Mesendoderm (in vitro differentiated cells): Measurements from ENCODE around the gene MBD4.

Experiments
- DNase-seq: peaks from one replicate; pipeline ENCODE4 v3.0.0; 2013
- H2AK5ac ChIP-seq: 2 replicates; pipeline ENCODE4 v1.6.1; 2013; ENCODE audit warnings: low read length, inconsistent platforms
- H2BK120ac ChIP-seq: 2 replicates; pipeline ENCODE4 v1.6.1; 2013; ENCODE audit warnings: low read depth, mild to moderate bottlenecking, low read length, moderate library complexity, mixed read lengths
- H2BK15ac ChIP-seq: replicated peaks from 2 replicates; pipeline ENCODE4 v1.6.1; 2013; ENCODE audit warnings: low read depth, mild to moderate bottlenecking, moderate library complexity
- H2BK5ac ChIP-seq: 2 replicates; pipeline ENCODE4 v1.6.1; 2013; ENCODE audit warnings: low read length, inconsistent platforms
- H3K18ac ChIP-seq: 2 replicates; pipeline ENCODE4 v1.6.1; 2013; ENCODE audit warnings: mild to moderate bottlenecking, low read length, mixed read lengths
- H3K23ac ChIP-seq: one replicate; pipeline ENCODE4 v1.6.1; 2013; ENCODE audit warnings: low read length
- H3K27ac ChIP-seq: 2 replicates; pipeline ENCODE4 v1.5.1; 2013; ENCODE audit warnings: low read depth, mild to moderate bottlenecking, inconsistent platforms, low read length, moderate library complexity
- H3K27me3 ChIP-seq: 2 replicates; pipeline ENCODE4 v1.6.1; 2013; ENCODE audit warnings: low read length, control low read depth, mild to moderate bottlenecking, inconsistent platforms; ENCODE audit not compliant: insufficient read depth, poor library complexity
- H3K36me3 ChIP-seq: 2 replicates; pipeline ENCODE4 v1.6.1; 2013; ENCODE audit warnings: low read length, inconsistent platforms; ENCODE audit not compliant: control insufficient read depth, insufficient read depth
- H3K4ac ChIP-seq: one replicate; pipeline ENCODE4 v1.6.1; 2013; ENCODE audit warnings: low read depth, mild to moderate bottlenecking, low read length, moderate library complexity
- H3K4me1 ChIP-seq: 2 replicates; pipeline ENCODE4 v1.6.1; 2013; ENCODE audit warnings: low read depth, low read length, inconsistent platforms; ENCODE audit not compliant: control insufficient read depth
- H3K4me2 ChIP-seq: 2 replicates; pipeline ENCODE4 v1.6.1; 2013; ENCODE audit warnings: low read length
- H3K4me3 ChIP-seq: 2 replicates; pipeline ENCODE4 v1.5.1; 2013; ENCODE audit warnings: mild to moderate bottlenecking, low read length
- H3K56ac ChIP-seq: one replicate; pipeline ENCODE4 v1.6.1; 2013; ENCODE audit warnings: low read length
- H3K79me1 ChIP-seq: 2 replicates; pipeline ENCODE4 v1.6.1; 2013; ENCODE audit warnings: low read length, inconsistent platforms
- H3K79me2 ChIP-seq: 2 replicates; pipeline ENCODE4 v1.6.1; 2013; ENCODE audit warnings: mild to moderate bottlenecking, low read length; ENCODE audit not compliant: control insufficient read depth, insufficient read depth
- H3K9ac ChIP-seq: 2 replicates; pipeline ENCODE4 v1.6.1; 2013; ENCODE audit warnings: low read length, inconsistent platforms
- H4K5ac ChIP-seq: one replicate; pipeline ENCODE4 v1.6.1; 2013; ENCODE audit warnings: low read length
- H4K8ac ChIP-seq: one replicate; pipeline ENCODE4 v1.6.1; 2013; ENCODE audit warnings: low read depth, mild to moderate bottlenecking, control low read depth, low read length, moderate library complexity
- WGBS: extraction: QIAGEN DNeasy Blood & Tissue Kit; methylation state at CpG from one replicate; pipeline ENCODE4 v1.1.7; 2013; ENCODE audit warnings: low lambda C conversion rate, missing lambda C conversion rate; ENCODE audit not compliant: insufficient coverage; ENCODE audit errors: extremely low coverage; 5-methylcytosine and 5-hydroxymethylcytosine counted together

Gene MBD4

GRCh38 chr3:129435367-129435766 is 4.4 kb downstream of the MBD4 start:
- Histone ChIP-seq H3K36me3 (peaks cover 11% of the 10 kb centered on the region), H3K4me3 (no peak overlapping the region), H3K9ac (no peak overlapping the region), H3K79me1 (no peaks in the 10 kb centered on the region), H3K23ac (no peak overlapping the region), H3K4ac (no peak overlapping the region), H2BK120ac (no peak overlapping the region), H3K79me2 (peaks cover 9% of the 10 kb centered on the region), H4K5ac (no peak overlapping the region), H3K27ac (no peak overlapping the region), H4K8ac (no peak overlapping the region), H2BK15ac (no peak overlapping the region), H3K18ac (no peak overlapping the region), H2AK5ac (no peak overlapping the region), H3K4me1 (no peaks in the 10 kb centered on the region), H3K27me3 (no peaks in the 10 kb centered on the region), H2BK5ac (no peak overlapping the region), H3K56ac (no peak overlapping the region), H3K4me2 (no peak overlapping the region)
- DNase-seq, result no peak
- no CpG with 5 or more reads among the region's 1 CpG for WGBS

GRCh38 chr3:129434140-129434539 is 5.6 kb downstream of the MBD4 start:
- peaks cover 5% of the 10 kb centered on the region for H3K79me2 ChIP-seq
- H3K4me1 ChIP-seq, result no peaks in the 10 kb centered on the region
- no peak overlapping the region for H2BK120ac ChIP-seq
- no CpG with 5 or more reads among the region's 1 CpG for WGBS
- peaks cover 11% of the 10 kb centered on the region for H3K36me3 ChIP-seq
- no peak overlapping the region for H2AK5ac ChIP-seq
- H3K18ac ChIP-seq, result no peak overlapping the region
- no peak overlapping the region for H3K4me3 ChIP-seq
- H3K23ac ChIP-seq, result no peak overlapping the region
- H4K5ac ChIP-seq, result no peak overlapping the region
- no peak overlapping the region for H3K4ac ChIP-seq
- H3K56ac ChIP-seq, result no peak overlapping the region
- DNase-seq, result no peak
- H3K27ac ChIP-seq, result no peak overlapping the region
- H3K27me3 ChIP-seq, result no peaks in the 10 kb centered on the region
- no peak overlapping the region for H3K4me2 ChIP-seq
- H4K8ac ChIP-seq, result no peak overlapping the region
- H3K79me1 ChIP-seq, result no peaks in the 10 kb centered on the region
- no peak overlapping the region for H2BK5ac ChIP-seq
- H3K9ac ChIP-seq, result no peak overlapping the region
- H2BK15ac ChIP-seq, result no peak overlapping the region

- Histone ChIP-seq H3K4ac (no peak overlapping the region), H3K79me2 (peaks cover 2% of the 10 kb centered on the region), H2BK15ac (no peak overlapping the region), H3K27ac (no peak overlapping the region), H4K8ac (no peak overlapping the region), H4K5ac (no peak overlapping the region), H3K4me3 (no peak overlapping the region), H3K18ac (no peak overlapping the region), H3K56ac (no peak overlapping the region), H2AK5ac (no peak overlapping the region), H3K27me3 (no peaks in the 10 kb centered on the region), H3K36me3 (peaks cover 11% of the 10 kb centered on the region), H2BK120ac (no peak overlapping the region), H3K4me2 (no peak overlapping the region), H3K23ac (no peak overlapping the region), H3K79me1 (no peaks in the 10 kb centered on the region), H3K4me1 (no peaks in the 10 kb centered on the region), H3K9ac (no peak overlapping the region), H2BK5ac (no peak overlapping the region)
- DNase-seq, result no peak
- WGBS, result no CpG with 5 or more reads among the region's 5 CpGs
These were observed 6.2 kb downstream of the MBD4 start for GRCh38 chr3:129433565-129433964.

GRCh38 chr3:129432671-129433070 is 7.1 kb downstream of the MBD4 start:
- Histone ChIP-seq H4K5ac (no peak overlapping the region), H3K79me1 (no peaks in the 10 kb centered on the region), H3K4ac (no peak overlapping the region), H3K27me3 (no peaks in the 10 kb centered on the region), H2BK5ac (no peak overlapping the region), H3K36me3 (peaks cover 11% of the 10 kb centered on the region), H4K8ac (no peak overlapping the region), H3K4me2 (no peak overlapping the region), H3K9ac (no peak overlapping the region), H3K56ac (no peak overlapping the region), H3K79me2 (no peaks in the 10 kb centered on the region), H3K27ac (no peak overlapping the region), H2BK15ac (no peak overlapping the region), H3K23ac (no peak overlapping the region), H2AK5ac (no peak overlapping the region), H2BK120ac (no peak overlapping the region), H3K4me3 (no peak overlapping the region), H3K4me1 (no peaks in the 10 kb centered on the region), H3K18ac (no peak overlapping the region)
- no peak for DNase-seq

- Histone ChIP-seq H3K36me3 (peaks cover 11% of the 10 kb centered on the region), H4K8ac (no peak overlapping the region)
These were observed 7.7 kb downstream of the MBD4 start for GRCh38 chr3:129432036-129432435.

GRCh38 chr3:129429602-129430001 is 10.1 kb downstream of the MBD4 start:
- no peak overlapping the region for H2AK5ac ChIP-seq
- H3K27ac ChIP-seq, result no peak overlapping the region
- H3K4ac ChIP-seq, result no peak overlapping the region
- H3K4me1 ChIP-seq, result peaks cover 2% of the 10 kb centered on the region
- no peak overlapping the region for H3K4me2 ChIP-seq
- peak; percentile 51 for DNase-seq
- H2BK5ac ChIP-seq, result no peak overlapping the region
- no peak overlapping the region for H2BK120ac ChIP-seq
- H4K8ac ChIP-seq, result no peak overlapping the region
- H3K9ac ChIP-seq, result no peak overlapping the region
- no CpG with 5 or more reads among the region's 4 CpGs for WGBS
- H3K4me3 ChIP-seq, result no peak overlapping the region
- H3K36me3 ChIP-seq, result peaks cover 9% of the 10 kb centered on the region
- H3K18ac ChIP-seq, result no peak overlapping the region
- peaks cover 1% of the 10 kb centered on the region for H3K27me3 ChIP-seq
- H3K23ac ChIP-seq, result no peak overlapping the region
- no peaks in the 10 kb centered on the region for H3K79me1 ChIP-seq
- peak overlapping the region; percentile 73 for H3K56ac ChIP-seq
- H2BK15ac ChIP-seq, result no peak overlapping the region
- no peaks in the 10 kb centered on the region for H3K79me2 ChIP-seq
- H4K5ac ChIP-seq, result no peak overlapping the region

More at GRCh38 chr3:129432036-129432435, 7.7 kb downstream of the MBD4 start:
- no peak overlapping the region for H3K56ac ChIP-seq
- no CpG with 5 or more reads among the region's 7 CpGs for WGBS
- no peak overlapping the region for H2BK120ac ChIP-seq
- H3K27me3 ChIP-seq, result peaks cover 1% of the 10 kb centered on the region
- H3K79me2 ChIP-seq, result no peaks in the 10 kb centered on the region
- no peak overlapping the region for H3K4me3 ChIP-seq
- H3K18ac ChIP-seq, result no peak overlapping the region
- no peak overlapping the region for H2BK5ac ChIP-seq
- H3K4ac ChIP-seq, result no peak overlapping the region
- H2BK15ac ChIP-seq, result no peak overlapping the region
- H3K79me1 ChIP-seq, result no peaks in the 10 kb centered on the region
- H2AK5ac ChIP-seq, result no peak overlapping the region
- H4K5ac ChIP-seq, result no peak overlapping the region
- no peaks in the 10 kb centered on the region for H3K4me1 ChIP-seq
- H3K23ac ChIP-seq, result no peak overlapping the region
- no peak overlapping the region for H3K9ac ChIP-seq
- H3K4me2 ChIP-seq, result no peak overlapping the region
- H3K27ac ChIP-seq, result no peak overlapping the region
- DNase-seq, result no peak
